ENCODE results near the gene E2F8. TPM values are rescaled to one million over a fixed set of nuclear protein-coding genes. Genes with fewer than 3 reads are reported as not detected.
"Not testable (repeated sequence)": the region's sequence is repeated elsewhere in the genome, so short reads cannot be mapped to it uniquely, and the experiment has no call there.

Gene E2F8
- total RNA-seq, 2 donors from 2014 or later, result 10.5 to 12.2 TPM

- H3K9me3 ChIP-seq (ENCODE audit: control insufficient read depth, low read length), result peaks cover 4% of the 10 kb centered on the region
- Mint-ChIP-seq H3K36me3 (ENCODE audit: low read depth) (no peaks in the 10 kb centered on the region), H3K4me1 (peaks cover 4% of the 10 kb centered on the region), H3K4me3 (no peak overlapping the region), H3K27me3 (ENCODE audit: insufficient read depth) (peaks cover 1% of the 10 kb centered on the region), H3K27ac (no peak overlapping the region), H3K9me3 (no peaks in the 10 kb centered on the region)
- WGBS, 2 experiments (ENCODE audit: insufficient coverage in 1 of 2, insufficient read length in 1 of 2), result 0 to 55% methylated on average over 1 to 5 of the region's 6 CpGs
- no peak overlapping the region for H3K4me3 ChIP-seq (ENCODE audit: low read length)
- no peaks in the 10 kb centered on the region for H3K36me3 ChIP-seq (ENCODE audit: control insufficient read depth, insufficient read depth, low read length)
- no peak overlapping the region for H3K9ac ChIP-seq (ENCODE audit: extremely low read depth, low read length, poor library complexity, severe bottlenecking)
- no peaks in the 10 kb centered on the region for H3K27me3 ChIP-seq (ENCODE audit: control insufficient read depth, insufficient read depth, low read length, poor library complexity, severe bottlenecking)
- peak; percentile 99 for TF ChIP-seq CTCF (conservative IDR thresholded peaks at IDR 0.05)
- peak; percentile 88 for DNase-seq
- no peak overlapping the region for H3K27ac ChIP-seq (ENCODE audit: low read depth, low read length)
- H3K4me1 ChIP-seq (ENCODE audit: control insufficient read depth, insufficient read depth, low read length), result no peaks in the 10 kb centered on the region
Measured at GRCh38 chr11:19259487-19260345, 19.0 kb upstream of the E2F8 start.

- 77 to 89% methylated on average over 3 to 4 of the region's 4 CpGs for WGBS, 2 experiments (ENCODE audit: insufficient coverage in 1 of 2, insufficient read length in 1 of 2)
- no peak for DNase-seq
- Histone ChIP-seq H3K4me1 (ENCODE audit: control insufficient read depth, insufficient read depth, low read length) (no peaks in the 10 kb centered on the region), H3K27me3 (ENCODE audit: control insufficient read depth, insufficient read depth, low read length, poor library complexity, severe bottlenecking) (no peaks in the 10 kb centered on the region), H3K4me3 (ENCODE audit: low read length) (no peak overlapping the region), H3K9ac (ENCODE audit: extremely low read depth, low read length, poor library complexity, severe bottlenecking) (no peak overlapping the region), H3K27ac (ENCODE audit: low read depth, low read length) (no peak overlapping the region), H3K9me3 (ENCODE audit: control insufficient read depth, low read length) (peaks cover 9% of the 10 kb centered on the region), H3K36me3 (ENCODE audit: control insufficient read depth, insufficient read depth, low read length) (no peaks in the 10 kb centered on the region)
- Mint-ChIP-seq H3K4me1 (peaks cover 5% of the 10 kb centered on the region), H3K9me3 (peaks cover 2% of the 10 kb centered on the region), H3K27me3 (ENCODE audit: insufficient read depth) (peaks cover 5% of the 10 kb centered on the region), H3K36me3 (ENCODE audit: low read depth) (no peaks in the 10 kb centered on the region), H3K27ac (no peak overlapping the region), H3K4me3 (no peak overlapping the region)
- TF ChIP-seq CTCF (conservative IDR thresholded peaks at IDR 0.05), result no peak
Measured at GRCh38 chr11:19258641-19259230, 18.0 kb upstream of the E2F8 start.

- H3K27me3 ChIP-seq (ENCODE audit: control insufficient read depth, insufficient read depth, low read length, poor library complexity, severe bottlenecking); DNase-seq; H3K27ac ChIP-seq (ENCODE audit: low read depth, low read length); H3K27ac Mint-ChIP-seq; H3K4me1 Mint-ChIP-seq; H3K36me3 Mint-ChIP-seq (ENCODE audit: low read depth); H3K9me3 ChIP-seq (ENCODE audit: control insufficient read depth, low read length); H3K4me3 ChIP-seq (ENCODE audit: low read length); H3K9ac ChIP-seq (ENCODE audit: extremely low read depth, low read length, poor library complexity, severe bottlenecking); H3K36me3 ChIP-seq (ENCODE audit: control insufficient read depth, insufficient read depth, low read length); H3K4me1 ChIP-seq (ENCODE audit: control insufficient read depth, insufficient read depth, low read length); H3K4me3 Mint-ChIP-seq: not testable (repeated sequence)
- Mint-ChIP-seq H3K9me3 (peaks cover 12% of the 10 kb centered on the region), H3K27me3 (ENCODE audit: insufficient read depth) (peaks cover 15% of the 10 kb centered on the region)
- WGBS, 2 experiments (ENCODE audit: insufficient coverage in 1 of 2, insufficient read length in 1 of 2), result 50 to 61% methylated on average over 3 of the region's 3 CpGs
Measured at GRCh38 chr11:19254441-19254840, 13.7 kb upstream of the E2F8 start.

All from endodermal cell (in vitro differentiated cells).